GM12801 (cell line): ENCODE data around the gene NSD1.

ENCODE experiments used
- TF ChIP-seq, protein P1 (sequence below): IDR thresholded peaks from one replicate; pipeline ENCODE4 v1.5.1; 2011; ENCODE audit warnings: control low read depth; ENCODE audit not compliant: insufficient read length; ENCODE audit errors: extremely low read depth

The NSD1 gene

GRCh38 chr5:177249761-177250537 lies 116.4 kb downstream of the NSD1 start:
- TF ChIP-seq, protein P1, sequence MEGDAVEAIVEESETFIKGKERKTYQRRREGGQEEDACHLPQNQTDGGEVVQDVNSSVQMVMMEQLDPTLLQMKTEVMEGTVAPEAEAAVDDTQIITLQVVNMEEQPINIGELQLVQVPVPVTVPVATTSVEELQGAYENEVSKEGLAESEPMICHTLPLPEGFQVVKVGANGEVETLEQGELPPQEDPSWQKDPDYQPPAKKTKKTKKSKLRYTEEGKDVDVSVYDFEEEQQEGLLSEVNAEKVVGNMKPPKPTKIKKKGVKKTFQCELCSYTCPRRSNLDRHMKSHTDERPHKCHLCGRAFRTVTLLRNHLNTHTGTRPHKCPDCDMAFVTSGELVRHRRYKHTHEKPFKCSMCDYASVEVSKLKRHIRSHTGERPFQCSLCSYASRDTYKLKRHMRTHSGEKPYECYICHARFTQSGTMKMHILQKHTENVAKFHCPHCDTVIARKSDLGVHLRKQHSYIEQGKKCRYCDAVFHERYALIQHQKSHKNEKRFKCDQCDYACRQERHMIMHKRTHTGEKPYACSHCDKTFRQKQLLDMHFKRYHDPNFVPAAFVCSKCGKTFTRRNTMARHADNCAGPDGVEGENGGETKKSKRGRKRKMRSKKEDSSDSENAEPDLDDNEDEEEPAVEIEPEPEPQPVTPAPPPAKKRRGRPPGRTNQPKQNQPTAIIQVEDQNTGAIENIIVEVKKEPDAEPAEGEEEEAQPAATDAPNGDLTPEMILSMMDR, result no peak

GRCh38 chr5:177253252-177253651 lies 119.7 kb downstream of the NSD1 start:
- TF ChIP-seq, protein P1, result no peak

- TF ChIP-seq, protein P1, result no peak
Measured at GRCh38 chr5:177256296-177256695, 122.7 kb downstream of the NSD1 start.

DNA sequence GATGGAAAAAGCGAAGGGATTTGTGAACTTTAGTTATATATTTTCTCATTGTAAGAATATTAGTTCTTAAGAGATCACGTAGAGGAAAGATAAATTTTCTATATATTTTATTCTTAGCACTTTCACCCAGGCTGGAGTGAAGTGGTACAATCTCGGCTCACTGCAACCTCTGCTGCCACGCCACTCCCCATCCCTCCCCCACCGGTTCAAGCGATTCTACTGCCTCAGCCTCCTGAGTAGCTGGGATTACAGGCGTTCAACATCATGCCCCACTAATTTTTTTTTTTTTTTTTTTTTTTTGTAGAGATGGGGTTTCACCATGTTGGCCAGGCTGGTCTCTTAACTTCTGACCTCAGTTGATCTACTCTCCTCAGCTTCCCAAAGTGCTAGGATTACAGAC lies 127.4 kb downstream of the NSD1 start:
- TF ChIP-seq, protein P1, result no peak

DNA sequence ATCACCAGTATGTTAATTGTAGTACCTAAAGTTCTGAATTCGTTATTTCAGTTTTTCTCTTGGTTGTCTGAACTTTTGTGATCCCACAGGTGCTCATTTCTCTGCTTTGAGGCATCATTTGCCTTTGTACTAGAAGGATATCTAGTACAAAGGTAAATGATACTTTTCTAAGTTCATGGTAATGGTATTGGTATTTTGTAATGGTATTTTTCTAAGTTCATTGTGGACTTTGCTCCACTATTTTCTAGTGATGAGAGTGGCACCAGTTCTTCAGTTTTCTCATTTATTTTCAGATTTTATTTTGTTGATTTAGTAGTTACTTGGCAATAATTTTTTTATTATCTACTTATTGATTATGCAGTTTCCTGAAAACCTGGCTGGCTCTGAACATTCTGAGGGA lies 127.9 kb downstream of the NSD1 start:
- TF ChIP-seq, protein P1, result no peak

GRCh38 chr5:177264178-177264577 lies 130.6 kb downstream of the NSD1 start:
- TF ChIP-seq, protein P1, result no peak

DNA sequence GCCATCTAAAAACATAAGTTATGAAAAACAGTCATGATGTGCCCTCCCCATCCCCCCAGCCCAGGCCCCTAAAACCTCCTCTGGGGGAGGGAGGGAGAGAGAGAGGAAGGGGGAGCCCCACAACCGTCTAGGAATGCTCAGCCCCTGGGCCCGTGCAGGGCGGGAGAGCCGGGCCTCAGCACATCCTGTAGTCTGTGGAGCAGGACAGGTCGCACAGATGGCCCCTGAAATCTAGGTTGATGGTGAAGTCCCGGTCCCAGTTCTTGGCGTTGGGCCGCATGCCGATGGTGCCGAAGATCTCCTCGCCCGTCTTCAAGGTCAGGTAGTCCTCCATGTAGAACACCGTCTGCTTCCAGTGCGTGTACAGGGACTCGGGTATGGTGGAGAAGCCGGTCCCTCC lies 131.8 kb downstream of the NSD1 start:
- TF ChIP-seq, protein P1, result no peak
